ENCODE data around the gene EIF3B.

Gene EIF3B

GRCh38 chr7:2353936-2354185 lies 766 bp upstream of the EIF3B start:
- H3K9ac ChIP-seq (ENCODE audit: low read depth, low read length, poor library complexity): peak overlapping the region; percentile 80
- H3K4me3 ChIP-seq (ENCODE audit: low read length in 2 of 2): peak overlapping the region; percentile 97 to 99
- peak overlapping the region; percentile 84 for H2BK120ac ChIP-seq (ENCODE audit: low read depth, low read length)
- peak overlapping the region; percentile 86 for H3K27ac ChIP-seq (replicated peaks; ENCODE audit: low read length)
- no peak overlapping the region for H4K8ac ChIP-seq (ENCODE audit: low read depth, low read length)
- H2BK12ac ChIP-seq (ENCODE audit: low read length): no peak overlapping the region
- H3K23ac ChIP-seq (ENCODE audit: low read depth, low read length, poor library complexity): no peak overlapping the region
- peaks cover 0 to 2% of the 10 kb centered on the region in 2 donors for H3K9me3 ChIP-seq (replicated peaks in 1 of 2; ENCODE audit: control insufficient read depth in 2 of 2, insufficient read depth in 1 of 2, low read depth in 1 of 2, low read length in 2 of 2)
- no peak overlapping the region for H3K4ac ChIP-seq (ENCODE audit: low read length)
- H2AFZ ChIP-seq (ENCODE audit: low read length): peak overlapping the region; percentile 93
- WGBS, 2 donors (ENCODE audit: extremely low coverage in 2 of 2, insufficient read length in 2 of 2, insufficient replicate concordance in 1 of 2): no CpG with 5 or more reads among the region's 26 CpGs
- H3K18ac ChIP-seq (ENCODE audit: low read length): peak overlapping the region; percentile 94
- peaks cover 6% of the 10 kb centered on the region for H3K79me1 ChIP-seq (ENCODE audit: low read depth, low read length)
- no peak for DNase-seq (ENCODE audit: low spot score)
- H3K4me1 ChIP-seq (ENCODE audit: control insufficient read depth in 2 of 2, insufficient read depth in 1 of 2, low read depth in 1 of 2, low read length in 2 of 2): peaks cover 8 to 9% of the 10 kb centered on the region in 2 donors
- H3K14ac ChIP-seq (ENCODE audit: low read length): no peak overlapping the region
- H2BK5ac ChIP-seq (ENCODE audit: low read length): peak overlapping the region; percentile 97
- H3K4me2 ChIP-seq (ENCODE audit: insufficient read depth, low read length, poor library complexity, severe bottlenecking): peak overlapping the region; percentile 57
- no peak overlapping the region for H4K91ac ChIP-seq (ENCODE audit: low read depth, low read length, poor library complexity)
- no peak overlapping the region for H2BK15ac ChIP-seq (ENCODE audit: low read length)
- H3K27me3 ChIP-seq (ENCODE audit: control insufficient read depth in 3 of 3, insufficient read depth in 3 of 3, low read depth in 1 of 3, low read length in 3 of 3): no peaks in the 10 kb centered on the region
- no peak overlapping the region for H2AK5ac ChIP-seq (ENCODE audit: low read depth, low read length)
- peaks cover 10 to 36% of the 10 kb centered on the region in 2 donors for H3K36me3 ChIP-seq (replicated peaks in 1 of 2; ENCODE audit: control insufficient read depth in 2 of 2, insufficient read depth in 2 of 2, low read length in 2 of 2)

- Histone ChIP-seq H3K4me3 (ENCODE audit: low read length in 2 of 2) (peak overlapping the region; percentile 97 to 99), H2AK5ac (ENCODE audit: low read depth, low read length) (peak overlapping the region; percentile 94), H3K9ac (ENCODE audit: low read depth, low read length, poor library complexity) (peak overlapping the region; percentile 96), H2BK120ac (ENCODE audit: low read depth, low read length) (no peak overlapping the region), H3K9me3 (replicated peaks in 1 of 2; ENCODE audit: control insufficient read depth in 2 of 2, insufficient read depth in 1 of 2, low read depth in 1 of 2, low read length in 2 of 2) (peaks cover 0 to 2% of the 10 kb centered on the region in 2 donors), H3K27ac (replicated peaks; ENCODE audit: low read length) (no peak overlapping the region), H3K4me1 (ENCODE audit: control insufficient read depth in 2 of 2, insufficient read depth in 1 of 2, low read depth in 1 of 2, low read length in 2 of 2) (peaks cover 8 to 10% of the 10 kb centered on the region in 2 donors), H3K36me3 (replicated peaks in 1 of 2; ENCODE audit: control insufficient read depth in 2 of 2, insufficient read depth in 2 of 2, low read length in 2 of 2) (peaks cover 9 to 49% of the 10 kb centered on the region in 2 donors), H2BK12ac (ENCODE audit: low read length) (peak overlapping the region; percentile 48), H3K14ac (ENCODE audit: low read length) (peak overlapping the region; percentile 64), H3K79me1 (ENCODE audit: low read depth, low read length) (peaks cover 9% of the 10 kb centered on the region), H3K4ac (ENCODE audit: low read length) (no peak overlapping the region), H2AFZ (ENCODE audit: low read length) (peak overlapping the region; percentile 93), H2BK5ac (ENCODE audit: low read length) (peak overlapping the region; percentile 68), H3K27me3 (ENCODE audit: control insufficient read depth in 3 of 3, insufficient read depth in 3 of 3, low read depth in 1 of 3, low read length in 3 of 3) (no peaks in the 10 kb centered on the region), H3K18ac (ENCODE audit: low read length) (peak overlapping the region; percentile 77), H4K91ac (ENCODE audit: low read depth, low read length, poor library complexity) (no peak overlapping the region), H2BK15ac (ENCODE audit: low read length) (peak overlapping the region; percentile 56), H3K23ac (ENCODE audit: low read depth, low read length, poor library complexity) (peak overlapping the region; percentile 83), H3K4me2 (ENCODE audit: insufficient read depth, low read length, poor library complexity, severe bottlenecking) (peak overlapping the region; percentile 85), H4K8ac (ENCODE audit: low read depth, low read length) (no peak overlapping the region)
- no CpG with 5 or more reads among the region's 92 CpGs for WGBS, 2 donors (ENCODE audit: extremely low coverage in 2 of 2, insufficient read length in 2 of 2, insufficient replicate concordance in 1 of 2)
- no peak for DNase-seq (ENCODE audit: low spot score)
Observed at GRCh38 chr7:2354939-2355704, 495 bp downstream of the EIF3B start.

GRCh38 chr7:2355705-2356008 lies 1.0 kb downstream of the EIF3B start:
- H2BK120ac ChIP-seq (ENCODE audit: low read depth, low read length): no peak overlapping the region
- peaks cover 9% of the 10 kb centered on the region for H3K79me1 ChIP-seq (ENCODE audit: low read depth, low read length)
- no peak overlapping the region for H3K27ac ChIP-seq (replicated peaks; ENCODE audit: low read length)
- H4K91ac ChIP-seq (ENCODE audit: low read depth, low read length, poor library complexity): no peak overlapping the region
- H3K4me3 ChIP-seq (ENCODE audit: low read length in 2 of 2): peak overlapping the region; percentile 97 to 99
- H3K4me1 ChIP-seq (ENCODE audit: control insufficient read depth in 2 of 2, insufficient read depth in 1 of 2, low read depth in 1 of 2, low read length in 2 of 2): peaks cover 8 to 10% of the 10 kb centered on the region in 2 donors
- H2BK12ac ChIP-seq (ENCODE audit: low read length): no peak overlapping the region
- H3K9me3 ChIP-seq (replicated peaks in 1 of 2; ENCODE audit: control insufficient read depth in 2 of 2, insufficient read depth in 1 of 2, low read depth in 1 of 2, low read length in 2 of 2): peaks cover 0 to 2% of the 10 kb centered on the region in 2 donors
- peak overlapping the region; percentile 96 for H3K9ac ChIP-seq (ENCODE audit: low read depth, low read length, poor library complexity)
- H3K18ac ChIP-seq (ENCODE audit: low read length): no peak overlapping the region
- H3K4ac ChIP-seq (ENCODE audit: low read length): no peak overlapping the region
- H3K23ac ChIP-seq (ENCODE audit: low read depth, low read length, poor library complexity): peak overlapping the region; percentile 66
- WGBS, 2 donors (ENCODE audit: extremely low coverage in 2 of 2, insufficient read length in 2 of 2, insufficient replicate concordance in 1 of 2): no CpG with 5 or more reads among the region's 9 CpGs
- peak overlapping the region; percentile 85 for H3K4me2 ChIP-seq (ENCODE audit: insufficient read depth, low read length, poor library complexity, severe bottlenecking)
- H3K27me3 ChIP-seq (ENCODE audit: control insufficient read depth in 3 of 3, insufficient read depth in 3 of 3, low read depth in 1 of 3, low read length in 3 of 3): no peaks in the 10 kb centered on the region
- DNase-seq (ENCODE audit: low spot score): no peak
- H2AK5ac ChIP-seq (ENCODE audit: low read depth, low read length): peak overlapping the region; percentile 94
- peaks cover 9 to 54% of the 10 kb centered on the region in 2 donors for H3K36me3 ChIP-seq (replicated peaks in 1 of 2; ENCODE audit: control insufficient read depth in 2 of 2, insufficient read depth in 2 of 2, low read length in 2 of 2)
- H2BK5ac ChIP-seq (ENCODE audit: low read length): peak overlapping the region; percentile 68
- H3K14ac ChIP-seq (ENCODE audit: low read length): no peak overlapping the region
- no peak overlapping the region for H4K8ac ChIP-seq (ENCODE audit: low read depth, low read length)
- H2AFZ ChIP-seq (ENCODE audit: low read length): no peak overlapping the region
- H2BK15ac ChIP-seq (ENCODE audit: low read length): no peak overlapping the region

GRCh38 chr7:2357165-2357564 lies 2.5 kb downstream of the EIF3B start:
- no peak overlapping the region for H3K27ac ChIP-seq (replicated peaks; ENCODE audit: low read length)
- WGBS, 2 donors (ENCODE audit: extremely low coverage in 2 of 2, insufficient read length in 2 of 2, insufficient replicate concordance in 1 of 2): no CpG with 5 or more reads among the region's 8 CpGs
- no peak overlapping the region for H3K9ac ChIP-seq (ENCODE audit: low read depth, low read length, poor library complexity)

More at GRCh38 chr7:2357165-2357564, 2.5 kb downstream of the EIF3B start:
- Histone ChIP-seq H3K9me3 (replicated peaks in 1 of 2; ENCODE audit: control insufficient read depth in 2 of 2, insufficient read depth in 1 of 2, low read depth in 1 of 2, low read length in 2 of 2) (peaks cover 0 to 2% of the 10 kb centered on the region in 2 donors), H3K18ac (ENCODE audit: low read length) (no peak overlapping the region), H3K23ac (ENCODE audit: low read depth, low read length, poor library complexity) (no peak overlapping the region), H2AK5ac (ENCODE audit: low read depth, low read length) (no peak overlapping the region), H3K4me1 (ENCODE audit: control insufficient read depth in 2 of 2, insufficient read depth in 1 of 2, low read depth in 1 of 2, low read length in 2 of 2) (peaks cover 8 to 10% of the 10 kb centered on the region in 2 donors), H3K4ac (ENCODE audit: low read length) (no peak overlapping the region), H4K91ac (ENCODE audit: low read depth, low read length, poor library complexity) (no peak overlapping the region), H2BK120ac (ENCODE audit: low read depth, low read length) (no peak overlapping the region), H3K4me3 (ENCODE audit: low read length in 2 of 2) (no peak overlapping the region), H4K8ac (ENCODE audit: low read depth, low read length) (no peak overlapping the region), H2AFZ (ENCODE audit: low read length) (no peak overlapping the region), H3K79me1 (ENCODE audit: low read depth, low read length) (peaks cover 9% of the 10 kb centered on the region), H2BK15ac (ENCODE audit: low read length) (no peak overlapping the region), H3K27me3 (ENCODE audit: control insufficient read depth in 3 of 3, insufficient read depth in 3 of 3, low read depth in 1 of 3, low read length in 3 of 3) (no peaks in the 10 kb centered on the region), H3K14ac (ENCODE audit: low read length) (no peak overlapping the region), H3K36me3 (replicated peaks in 1 of 2; ENCODE audit: control insufficient read depth in 2 of 2, insufficient read depth in 2 of 2, low read length in 2 of 2) (peaks cover 11 to 62% of the 10 kb centered on the region in 2 donors), H2BK12ac (ENCODE audit: low read length) (no peak overlapping the region), H2BK5ac (ENCODE audit: low read length) (no peak overlapping the region), H3K4me2 (ENCODE audit: insufficient read depth, low read length, poor library complexity, severe bottlenecking) (no peak overlapping the region)
- DNase-seq (ENCODE audit: low spot score): no peak
